Neural progenitor cell (in vitro differentiated cells): ENCODE results near the gene LDHAL6A.

Experiments used
- EZH2phosphoT487 ChIP-seq: fragments of 200-600 bp; sonication (generic); IDR thresholded peaks from 2 replicates; pipeline ENCODE4 v1.6.1; 2017; ENCODE audit warnings: antibody characterized with exemption
- TF ChIP-seq, protein P1 (sequence below): fragments of 200-600 bp; sonication (generic); IDR thresholded peaks from 2 replicates; pipeline ENCODE4 v1.5.1; 2017; ENCODE audit warnings: antibody characterized with exemption, mild to moderate bottlenecking

DNA sequence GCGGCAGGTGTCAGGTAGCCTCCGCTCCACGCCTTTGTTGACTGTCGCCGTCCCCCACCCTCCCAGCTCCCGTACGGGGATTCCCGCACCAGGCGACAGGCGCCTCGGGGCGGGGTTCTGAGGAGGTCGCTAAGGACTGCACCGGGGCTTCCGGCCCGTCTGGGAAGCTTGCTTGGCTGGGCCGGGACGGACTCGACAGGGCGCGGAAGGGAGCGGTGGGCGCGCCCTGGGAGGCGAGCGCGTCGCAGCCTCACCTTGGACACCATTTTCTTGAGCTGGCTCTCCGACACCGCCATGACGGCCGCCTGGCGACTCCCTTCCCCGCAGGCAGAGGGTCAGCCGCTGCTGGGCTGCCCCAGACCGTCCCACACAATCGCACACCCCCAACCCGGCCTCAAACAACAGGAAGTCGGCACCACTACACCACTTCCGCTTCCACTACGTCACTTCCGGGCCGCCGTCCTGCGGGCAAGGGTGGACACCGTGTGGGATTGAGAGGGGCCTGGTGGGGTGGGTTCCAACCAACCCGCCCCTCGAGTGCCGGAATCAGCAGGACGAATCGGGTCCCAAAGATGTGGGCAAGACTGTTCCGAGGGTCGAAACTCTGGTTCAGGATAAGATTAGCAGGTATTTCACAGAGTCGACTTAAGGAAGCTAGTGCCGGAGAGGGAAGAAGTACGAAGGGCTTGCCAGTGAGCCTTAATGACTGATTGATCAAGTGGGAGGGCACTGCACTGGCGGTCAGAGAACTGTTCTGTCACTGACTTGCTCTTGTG, 71.1 kb downstream of the LDHAL6A start, which contains the start of gene TSG101:
- TF ChIP-seq, protein P1, sequence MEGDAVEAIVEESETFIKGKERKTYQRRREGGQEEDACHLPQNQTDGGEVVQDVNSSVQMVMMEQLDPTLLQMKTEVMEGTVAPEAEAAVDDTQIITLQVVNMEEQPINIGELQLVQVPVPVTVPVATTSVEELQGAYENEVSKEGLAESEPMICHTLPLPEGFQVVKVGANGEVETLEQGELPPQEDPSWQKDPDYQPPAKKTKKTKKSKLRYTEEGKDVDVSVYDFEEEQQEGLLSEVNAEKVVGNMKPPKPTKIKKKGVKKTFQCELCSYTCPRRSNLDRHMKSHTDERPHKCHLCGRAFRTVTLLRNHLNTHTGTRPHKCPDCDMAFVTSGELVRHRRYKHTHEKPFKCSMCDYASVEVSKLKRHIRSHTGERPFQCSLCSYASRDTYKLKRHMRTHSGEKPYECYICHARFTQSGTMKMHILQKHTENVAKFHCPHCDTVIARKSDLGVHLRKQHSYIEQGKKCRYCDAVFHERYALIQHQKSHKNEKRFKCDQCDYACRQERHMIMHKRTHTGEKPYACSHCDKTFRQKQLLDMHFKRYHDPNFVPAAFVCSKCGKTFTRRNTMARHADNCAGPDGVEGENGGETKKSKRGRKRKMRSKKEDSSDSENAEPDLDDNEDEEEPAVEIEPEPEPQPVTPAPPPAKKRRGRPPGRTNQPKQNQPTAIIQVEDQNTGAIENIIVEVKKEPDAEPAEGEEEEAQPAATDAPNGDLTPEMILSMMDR: no peak
- TF ChIP-seq EZH2phosphoT487: no peak
